GM10266 (cell line): ENCODE measurements around the gene SLC25A34.

ENCODE experiments used
- DNase-seq: peaks from one replicate; pipeline ENCODE4 v3.0.0; 2012; ENCODE audit errors: extremely low spot score
- TF ChIP-seq, protein P1 (sequence below): IDR thresholded peaks from 2 replicates; pipeline ENCODE4 v1.5.1; 2012; ENCODE audit warnings: mild to moderate bottlenecking, low read depth; ENCODE audit not compliant: control insufficient read depth, insufficient read depth; ENCODE audit errors: missing control alignments

Gene SLC25A34

DNA sequence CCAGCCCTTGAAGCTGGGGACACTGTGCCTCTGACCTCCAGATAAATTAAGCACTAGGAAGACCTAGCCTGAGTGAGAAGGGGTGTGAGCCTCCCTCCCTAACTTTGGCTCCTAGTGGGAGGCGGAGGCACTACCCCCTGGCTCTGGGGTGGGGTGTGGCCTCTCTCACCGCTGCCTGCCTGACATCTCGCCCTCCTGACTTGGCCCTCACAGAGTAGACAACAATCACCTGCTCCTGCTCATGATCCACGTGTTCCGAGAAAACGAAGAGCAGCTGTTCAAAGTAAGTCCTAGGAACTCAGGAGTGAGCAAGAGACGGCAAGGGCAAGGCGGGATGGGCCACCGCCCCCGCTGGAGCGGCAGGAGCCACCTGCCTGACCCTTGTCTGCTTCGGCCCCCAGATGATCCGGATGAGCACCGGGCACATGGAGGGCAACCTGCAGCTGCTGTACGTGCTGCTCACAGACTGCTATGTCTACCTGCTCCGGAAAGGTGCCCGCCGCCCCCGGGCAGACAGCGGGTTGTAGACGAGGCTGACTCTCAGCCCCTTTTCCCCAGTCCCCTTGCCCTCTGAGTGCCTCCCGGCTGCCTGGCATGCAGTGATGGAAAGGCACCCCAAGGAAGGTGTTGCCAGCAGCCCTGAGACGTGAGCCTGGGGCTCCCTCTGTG lies 8.1 kb upstream of the SLC25A34 start:
- no peak for DNase-seq
- TF ChIP-seq, protein P1, sequence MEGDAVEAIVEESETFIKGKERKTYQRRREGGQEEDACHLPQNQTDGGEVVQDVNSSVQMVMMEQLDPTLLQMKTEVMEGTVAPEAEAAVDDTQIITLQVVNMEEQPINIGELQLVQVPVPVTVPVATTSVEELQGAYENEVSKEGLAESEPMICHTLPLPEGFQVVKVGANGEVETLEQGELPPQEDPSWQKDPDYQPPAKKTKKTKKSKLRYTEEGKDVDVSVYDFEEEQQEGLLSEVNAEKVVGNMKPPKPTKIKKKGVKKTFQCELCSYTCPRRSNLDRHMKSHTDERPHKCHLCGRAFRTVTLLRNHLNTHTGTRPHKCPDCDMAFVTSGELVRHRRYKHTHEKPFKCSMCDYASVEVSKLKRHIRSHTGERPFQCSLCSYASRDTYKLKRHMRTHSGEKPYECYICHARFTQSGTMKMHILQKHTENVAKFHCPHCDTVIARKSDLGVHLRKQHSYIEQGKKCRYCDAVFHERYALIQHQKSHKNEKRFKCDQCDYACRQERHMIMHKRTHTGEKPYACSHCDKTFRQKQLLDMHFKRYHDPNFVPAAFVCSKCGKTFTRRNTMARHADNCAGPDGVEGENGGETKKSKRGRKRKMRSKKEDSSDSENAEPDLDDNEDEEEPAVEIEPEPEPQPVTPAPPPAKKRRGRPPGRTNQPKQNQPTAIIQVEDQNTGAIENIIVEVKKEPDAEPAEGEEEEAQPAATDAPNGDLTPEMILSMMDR: no peak

DNA sequence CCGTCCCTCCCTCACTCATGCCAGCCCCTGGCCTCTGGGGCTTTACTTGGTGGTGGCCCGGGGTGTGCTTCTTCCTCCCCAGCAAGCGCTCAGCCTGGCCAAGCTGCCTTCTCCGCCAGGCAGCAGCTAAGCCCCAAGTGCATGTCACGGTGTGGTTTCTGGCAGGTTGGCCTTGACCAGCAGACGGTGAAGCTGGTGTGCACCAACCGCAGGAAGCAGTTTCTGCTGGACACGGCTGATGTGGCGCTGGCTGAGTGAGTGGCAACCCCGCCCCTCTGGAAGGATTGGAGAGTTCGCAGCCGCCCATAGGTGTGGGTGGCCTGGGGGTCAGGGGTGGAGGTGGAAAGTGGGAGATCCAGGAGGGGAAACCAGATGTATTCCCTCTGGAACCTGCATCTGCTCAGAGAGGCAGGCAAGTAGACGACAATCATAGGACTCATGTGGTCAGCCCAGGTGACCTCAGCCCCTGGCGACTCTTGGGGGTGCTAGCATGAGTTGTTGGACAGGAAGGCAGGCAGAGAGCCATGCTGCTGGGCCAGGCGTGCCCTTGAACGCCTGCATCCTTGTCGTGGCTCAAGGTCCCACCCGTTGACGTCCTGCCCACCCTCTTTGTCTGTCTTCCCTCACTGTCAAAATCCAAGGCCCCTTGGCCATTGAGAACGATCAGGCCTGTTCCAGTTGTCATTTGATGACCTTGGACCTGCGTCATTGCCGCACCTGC lies 7.0 kb upstream of the SLC25A34 start:
- DNase-seq: no peak

GRCh38 chr1:15730423-15730822 lies 5.6 kb upstream of the SLC25A34 start:
- DNase-seq: no peak
- TF ChIP-seq, protein P1: no peak

More for the DNA sequence above, 7.0 kb upstream of the SLC25A34 start:
- TF ChIP-seq, protein P1: no peak

- TF ChIP-seq, protein P1: no peak
Measured at GRCh38 chr1:15730936-15731335, 5.1 kb upstream of the SLC25A34 start.

DNA sequence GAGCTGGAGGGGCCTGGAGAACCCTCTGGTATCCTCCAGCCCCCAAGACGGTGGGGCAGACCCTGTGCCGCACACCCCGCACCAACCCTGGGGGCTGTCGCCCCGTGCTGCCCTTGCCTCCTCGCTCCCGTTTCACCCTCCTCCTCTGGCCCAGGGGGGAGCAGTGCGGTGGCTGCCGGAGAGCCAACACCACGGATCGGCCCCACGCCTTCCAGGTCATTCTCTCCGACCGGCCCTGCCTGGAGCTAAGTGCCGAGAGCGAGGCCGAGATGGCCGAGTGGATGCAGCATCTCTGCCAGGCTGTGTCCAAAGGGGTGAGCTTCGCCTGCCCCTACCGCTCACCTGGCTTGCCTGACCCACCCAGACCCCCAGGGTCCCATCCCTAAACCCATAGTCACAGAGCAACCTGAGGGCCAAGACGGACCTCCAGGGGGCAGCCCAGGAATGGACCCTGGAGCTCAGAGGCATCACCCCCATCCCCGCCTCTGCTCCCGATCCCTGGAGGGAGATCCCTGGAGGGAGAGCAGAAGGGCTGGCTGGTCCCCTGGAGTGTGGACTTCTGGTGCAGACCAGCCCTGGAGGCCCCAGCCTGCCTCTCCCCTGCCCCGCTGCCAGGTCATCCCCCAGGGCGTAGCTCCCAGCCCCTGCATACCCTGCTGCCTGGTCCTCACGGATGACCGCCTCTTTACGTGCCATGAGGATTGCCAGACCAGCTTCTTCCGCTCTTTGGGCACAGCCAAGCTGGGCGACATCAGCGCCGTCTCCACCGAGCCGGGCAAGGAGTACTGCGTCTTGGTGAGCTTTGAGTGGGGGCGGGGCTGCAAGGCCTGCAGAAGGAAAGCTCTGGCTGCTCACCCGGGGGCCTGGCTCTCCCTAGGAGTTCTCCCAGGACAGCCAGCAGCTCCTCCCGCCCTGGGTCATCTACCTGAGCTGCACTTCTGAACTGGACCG lies 4.0 kb upstream of the SLC25A34 start:
- no peak for DNase-seq
- TF ChIP-seq, protein P1: no peak

More at GRCh38 chr1:15730936-15731335, 5.1 kb upstream of the SLC25A34 start:
- DNase-seq: no peak

DNA sequence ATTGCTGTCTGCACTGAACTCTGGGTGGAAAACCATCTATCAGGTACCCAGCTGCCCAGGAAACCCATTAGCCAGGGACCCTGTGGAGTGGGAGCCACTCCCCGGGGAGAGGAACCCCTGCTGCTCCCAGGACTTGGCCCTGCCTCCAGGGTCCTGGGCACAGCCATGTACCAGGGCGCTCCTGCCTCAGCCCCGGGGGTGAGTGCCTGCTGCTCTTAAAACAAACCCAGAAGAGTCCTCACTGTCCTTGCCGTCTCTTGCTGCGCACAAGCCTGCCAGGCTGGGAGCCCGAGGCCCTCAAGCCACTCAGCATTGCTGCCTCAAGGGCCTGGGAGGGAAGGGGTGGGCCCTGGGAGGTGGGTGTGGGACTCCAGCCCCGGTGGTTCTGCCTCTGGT lies 3.4 kb upstream of the SLC25A34 start:
- TF ChIP-seq, protein P1: no peak
- DNase-seq: no peak
